Smooth muscle cell of the brain vasculature (primary cell): Measurements from ENCODE around the gene ARHGAP9.
"Not testable (repeated sequence)": the region's sequence is repeated elsewhere in the genome, so short reads cannot be mapped to it uniquely, and the experiment has no call there.

ENCODE experiments used
- DNase-seq: peaks from one replicate; pipeline ENCODE4 v3.0.0-alpha.2; 2012; ENCODE audit warnings: low read depth, low spot score

Gene ARHGAP9

GRCh38 chr12:57495051-57495701 is 15.5 kb upstream of the ARHGAP9 start:
- not testable (repeated sequence) for DNase-seq

GRCh38 chr12:57491393-57492280 is 12.0 kb upstream of the ARHGAP9 start:
- no peak for DNase-seq

DNA sequence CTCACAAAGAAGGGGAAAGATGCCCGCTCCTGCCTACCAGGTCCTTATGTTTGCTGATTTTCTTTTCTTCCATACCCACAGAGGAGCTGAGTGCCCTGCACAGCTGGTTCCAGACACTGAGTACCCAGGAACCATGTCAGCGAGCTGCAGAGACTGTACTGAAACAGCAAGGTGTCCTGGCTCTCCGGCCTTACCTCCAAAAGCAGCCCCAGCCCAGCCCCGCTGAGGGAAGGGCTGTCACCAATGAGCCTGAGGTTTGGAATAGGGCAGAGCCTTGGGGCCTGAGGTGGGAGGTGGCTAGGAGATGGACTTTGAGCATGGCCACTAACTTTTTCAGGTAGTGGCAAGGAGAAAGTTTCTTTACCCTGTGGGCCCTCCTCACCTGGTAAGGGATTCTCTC is 10.5 kb upstream of the ARHGAP9 start:
- no peak for DNase-seq

DNA sequence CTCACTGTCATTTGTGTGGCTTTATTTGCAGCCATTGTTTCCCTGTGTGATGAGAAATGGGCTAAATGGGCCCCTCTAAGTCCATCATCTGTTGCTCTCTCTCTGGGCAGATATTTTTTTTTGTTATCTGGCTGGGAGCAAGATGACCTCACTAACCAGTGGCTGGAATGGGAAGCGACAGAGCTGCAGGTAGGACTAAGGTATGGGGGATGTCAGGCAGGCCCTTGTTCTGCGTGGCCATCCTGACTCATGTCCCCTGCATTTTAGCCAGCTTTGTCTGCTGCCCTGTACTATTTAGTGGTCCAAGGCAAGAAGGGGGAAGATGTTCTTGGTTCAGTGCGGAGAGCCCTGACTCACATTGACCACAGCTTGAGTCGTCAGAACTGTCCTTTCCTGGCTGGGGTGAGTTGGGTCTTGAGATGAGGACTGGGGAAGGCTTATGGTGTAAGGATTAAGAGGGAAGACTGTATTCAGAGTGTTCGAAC is 9.5 kb upstream of the ARHGAP9 start:
- no peak for DNase-seq

DNA sequence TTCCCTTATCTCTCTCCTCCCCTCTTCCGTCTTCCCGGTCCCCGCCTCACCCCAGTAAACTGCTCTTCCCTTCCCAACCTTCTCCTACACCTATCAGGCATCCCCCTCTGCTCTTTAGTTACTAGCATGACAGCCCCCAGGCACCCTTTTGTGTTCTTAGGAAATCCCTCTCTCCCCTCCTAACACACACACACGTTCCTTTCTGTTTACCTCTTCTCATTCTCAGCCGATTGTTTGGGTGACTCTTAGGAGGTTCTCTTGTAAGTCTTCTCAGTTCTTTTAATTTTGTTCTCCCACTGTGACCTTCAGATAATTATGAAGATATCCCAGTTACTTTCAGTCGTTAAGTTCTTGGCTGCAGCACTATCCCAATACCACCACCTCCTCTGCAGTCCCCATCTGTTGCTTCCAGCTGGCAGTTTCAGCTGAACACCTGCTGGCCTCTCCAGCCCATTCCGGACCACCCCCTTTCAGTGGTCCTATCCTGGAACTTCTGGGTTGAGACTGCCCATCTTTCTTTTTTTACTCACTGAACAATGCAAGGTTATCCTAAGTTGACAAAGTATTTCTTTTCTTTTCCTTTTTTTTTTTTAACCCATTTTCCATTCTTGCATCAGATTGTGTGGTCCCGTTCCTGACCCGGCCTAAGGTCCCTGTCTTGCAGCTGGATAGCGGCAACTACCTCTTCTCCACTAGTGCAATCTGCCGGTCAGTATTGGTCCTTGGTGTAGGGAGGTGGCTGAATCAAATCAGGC is 8.9 kb upstream of the ARHGAP9 start:
- no peak for DNase-seq

GRCh38 chr12:57487597-57488401 is 8.1 kb upstream of the ARHGAP9 start, which contains the start of gene MARS1:
Gene MARS1 (plus strand): TSS chr12:57488068. CDS start chr12:57488091, 23 bp downstream.
- DNase-seq: peak; percentile 84

- DNase-seq: no peak
Observed at GRCh38 chr12:57487055-57487596, 7.5 kb upstream of the ARHGAP9 start.

- no peak for DNase-seq
Observed at GRCh38 chr12:57485695-57486094, 6.0 kb upstream of the ARHGAP9 start.

- no peak for DNase-seq
Observed at GRCh38 chr12:57483466-57483865, 3.8 kb upstream of the ARHGAP9 start.

DNA sequence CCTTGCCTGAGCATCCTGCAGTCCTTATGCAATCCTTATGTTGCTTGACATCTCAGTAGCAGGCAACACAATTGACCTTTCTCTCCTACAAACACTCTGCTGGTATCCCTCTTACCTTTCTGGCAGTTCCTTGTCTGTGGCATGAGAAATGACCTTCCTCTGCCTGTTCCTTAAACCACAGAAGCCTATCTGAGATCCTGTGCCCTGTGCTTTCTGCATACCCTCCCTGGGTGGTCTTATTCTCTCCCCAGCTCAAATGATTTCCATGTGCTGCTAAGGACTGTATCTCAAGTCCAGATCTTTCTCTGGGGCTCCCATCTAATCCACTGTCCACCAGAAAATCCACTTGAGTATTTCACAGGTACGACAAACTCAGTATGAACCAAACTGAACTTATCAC is 2.0 kb upstream of the ARHGAP9 start:
- DNase-seq: no peak

- DNase-seq: no peak
Observed at GRCh38 chr12:57479043-57479375, 657 bp downstream of the ARHGAP9 start.

GRCh38 chr12:57477710-57478681 is 1.7 kb downstream of the ARHGAP9 start:
- no peak for DNase-seq

GRCh38 chr12:57476993-57477709 is 2.5 kb downstream of the ARHGAP9 start:
- DNase-seq: no peak

DNA sequence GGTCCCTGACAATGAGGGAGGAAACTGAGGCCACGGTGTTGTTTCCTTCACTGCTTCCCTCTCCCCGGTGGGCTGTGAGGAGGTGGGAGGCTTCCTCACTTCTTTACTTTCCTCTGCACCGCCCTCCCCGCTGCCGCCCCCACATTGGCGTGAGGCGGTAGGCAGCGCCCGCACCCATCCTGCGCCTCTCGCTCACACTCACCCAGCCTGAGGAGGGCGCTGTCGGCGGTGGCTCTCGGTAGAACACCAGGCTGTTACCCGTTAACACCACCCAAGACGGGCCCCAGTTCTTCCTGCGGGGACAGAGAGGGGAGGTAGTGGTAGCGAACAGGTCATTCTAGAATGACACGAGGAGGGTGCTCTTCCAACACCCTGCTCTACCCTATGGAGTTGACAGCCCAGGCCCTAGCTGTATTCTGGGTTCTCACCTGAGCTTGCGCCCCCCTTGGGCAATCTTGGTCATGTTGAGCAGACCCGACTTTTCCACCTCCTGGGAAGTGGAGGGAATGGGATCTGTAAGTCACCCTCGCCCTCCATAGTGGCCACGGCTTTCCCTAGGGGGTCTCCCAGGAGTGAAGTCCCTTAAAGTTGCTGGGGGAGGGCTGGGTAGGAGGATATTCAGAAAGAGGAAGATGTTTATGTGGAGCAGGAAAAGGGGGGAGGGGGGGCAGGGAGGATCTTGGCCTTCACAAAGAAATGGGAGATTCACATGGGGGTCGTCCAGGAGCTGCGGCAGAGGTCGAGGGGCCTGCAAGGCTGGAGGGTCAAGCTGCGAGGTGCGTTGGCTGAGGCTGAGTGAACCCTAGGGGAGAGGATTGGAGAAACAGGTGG is 3.3 kb downstream of the ARHGAP9 start:
- DNase-seq: no peak

GRCh38 chr12:57475271-57476161 is 4.2 kb downstream of the ARHGAP9 start:
- no peak for DNase-seq

- no peak for DNase-seq
Observed at GRCh38 chr12:57474862-57475261, 4.8 kb downstream of the ARHGAP9 start.

DNA sequence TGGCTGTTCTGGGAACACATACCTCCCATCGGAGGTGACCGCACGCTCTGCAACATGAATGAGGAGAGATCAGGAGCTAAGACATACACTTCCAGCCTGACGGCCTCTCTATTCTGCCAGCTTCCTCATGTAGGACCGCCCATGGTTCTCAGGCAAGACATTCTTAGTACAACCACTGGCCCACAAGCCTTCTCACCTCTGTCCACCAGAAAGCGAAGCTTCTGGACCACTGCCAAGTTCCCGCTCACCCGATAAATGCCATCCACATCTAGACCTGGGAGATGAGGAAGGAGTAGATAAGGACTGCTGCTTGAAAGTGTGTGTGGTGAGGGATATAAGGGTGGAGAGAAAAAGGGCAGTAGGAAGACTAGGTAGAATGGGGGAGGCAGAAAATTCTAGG is 5.2 kb downstream of the ARHGAP9 start:
- no peak for DNase-seq
